ENCODE measurements around the gene MEIOSIN.

The MEIOSIN gene

GRCh38 chr19:45705710-45706415 is 27.4 kb upstream of the MEIOSIN start:
- H3K9ac ChIP-seq (ENCODE audit: low read length): no peak overlapping the region
- H3K4me1 ChIP-seq (ENCODE audit: low read length): peaks cover 28% of the 10 kb centered on the region
- H4K20me1 ChIP-seq (ENCODE audit: insufficient read depth, low read length): no peaks in the 10 kb centered on the region
- H3K9me3 ChIP-seq (ENCODE audit: insufficient read depth, low read length): peaks cover 5% of the 10 kb centered on the region; the same call in 1 of the 2 replicates
- peak overlapping the region; percentile 70; the same call in 1 of the 2 replicates for H3K4me2 ChIP-seq (ENCODE audit: low read length)
- TF ChIP-seq EZH2phosphoT487 (IDR thresholded peaks at IDR 0.05; ENCODE audit: low read depth) (no peak), CTCF (IDR thresholded peaks at IDR 0.05; ENCODE audit: low read depth, low read length) (no peak)
- peak overlapping the region; percentile 90 for H3K27ac ChIP-seq (ENCODE audit: low read length)
- no peaks in the 10 kb centered on the region for H3K27me3 ChIP-seq (ENCODE audit: low read depth, low read length)
- H3K4me3 ChIP-seq (ENCODE audit: low read length): peak overlapping the region; percentile 10; the same call in 1 of the 2 replicates
- peaks cover 39% of the 10 kb centered on the region for H3K36me3 ChIP-seq (replicated peaks; ENCODE audit: low read depth, low read length)
- peaks cover 3% of the 10 kb centered on the region; the same call in 1 of the 2 replicates for H3K79me2 ChIP-seq (ENCODE audit: low read length)
- no peak overlapping the region for H2AFZ ChIP-seq (ENCODE audit: low read depth, low read length)

GRCh38 chr19:45710356-45711130 is 22.7 kb upstream of the MEIOSIN start:
- Histone ChIP-seq H3K4me3 (ENCODE audit: low read length) (no peak overlapping the region), H3K36me3 (replicated peaks; ENCODE audit: low read depth, low read length) (peaks cover 31% of the 10 kb centered on the region), H2AFZ (ENCODE audit: low read depth, low read length) (no peak overlapping the region), H3K4me2 (ENCODE audit: low read length) (peak overlapping the region; percentile 6), H3K27me3 (ENCODE audit: low read depth, low read length) (no peaks in the 10 kb centered on the region), H3K79me2 (ENCODE audit: low read length) (peaks cover 27% of the 10 kb centered on the region), H3K9ac (ENCODE audit: low read length) (no peak overlapping the region), H3K4me1 (ENCODE audit: low read length) (peaks cover 33% of the 10 kb centered on the region), H3K9me3 (ENCODE audit: insufficient read depth, low read length) (peaks cover 4% of the 10 kb centered on the region; the same call in 1 of the 2 replicates), H3K27ac (ENCODE audit: low read length) (no peak overlapping the region), H4K20me1 (ENCODE audit: insufficient read depth, low read length) (no peaks in the 10 kb centered on the region)
- TF ChIP-seq CTCF (IDR thresholded peaks at IDR 0.05; ENCODE audit: low read depth, low read length) (no peak), EZH2phosphoT487 (IDR thresholded peaks at IDR 0.05; ENCODE audit: low read depth) (no peak)

- no peak overlapping the region for H3K9ac ChIP-seq (ENCODE audit: low read length)
- H2AFZ ChIP-seq (ENCODE audit: low read depth, low read length): no peak overlapping the region
- peaks cover 25% of the 10 kb centered on the region for H3K36me3 ChIP-seq (replicated peaks; ENCODE audit: low read depth, low read length)
- H3K4me1 ChIP-seq (ENCODE audit: low read length): peaks cover 28% of the 10 kb centered on the region
- TF ChIP-seq CTCF (IDR thresholded peaks at IDR 0.05; ENCODE audit: low read depth, low read length) (no peak), EZH2phosphoT487 (IDR thresholded peaks at IDR 0.05; ENCODE audit: low read depth) (no peak)
- peaks cover 41% of the 10 kb centered on the region for H3K79me2 ChIP-seq (ENCODE audit: low read length)
- H3K9me3 ChIP-seq (ENCODE audit: insufficient read depth, low read length): no peaks in the 10 kb centered on the region
- no peak overlapping the region for H3K27ac ChIP-seq (ENCODE audit: low read length)
- no peak overlapping the region for H3K4me2 ChIP-seq (ENCODE audit: low read length)
- no peaks in the 10 kb centered on the region for H4K20me1 ChIP-seq (ENCODE audit: insufficient read depth, low read length)
- H3K27me3 ChIP-seq (ENCODE audit: low read depth, low read length): no peaks in the 10 kb centered on the region
- no peak overlapping the region for H3K4me3 ChIP-seq (ENCODE audit: low read length)
These were observed 21.2 kb upstream of the MEIOSIN start for GRCh38 chr19:45711851-45712698.
